Activated naive CD4-positive, alpha-beta T cell treated with anti-CD3 and anti-CD28 coated beads, Interleukin-2, amount 50 U/mL, for 16 hours (primary cell): ENCODE measurements around the gene TCERG1L.
"Not testable (repeated sequence)": the region's sequence is repeated elsewhere in the genome, so short reads cannot be mapped to it uniquely, and the experiment has no call there.

Experiments used
- DNase-seq: peaks from one replicate; pipeline ENCODE4 v3.0.0-alpha.2; 2020

The TCERG1L gene

GRCh38 chr10:131183546-131184045 lies 127.9 kb downstream of the TCERG1L start:
- no peak for DNase-seq

- DNase-seq: no peak
Measured at GRCh38 chr10:131181456-131181855, 130.1 kb downstream of the TCERG1L start.

- no peak for DNase-seq
Measured at GRCh38 chr10:131180740-131181415, 130.6 kb downstream of the TCERG1L start.

GRCh38 chr10:131180086-131180485 lies 131.4 kb downstream of the TCERG1L start:
- DNase-seq: no peak

- DNase-seq: no peak
Measured at GRCh38 chr10:131179361-131179760, 132.2 kb downstream of the TCERG1L start.

GRCh38 chr10:131178521-131179331 lies 132.8 kb downstream of the TCERG1L start:
- no peak for DNase-seq

- no peak for DNase-seq
Measured at GRCh38 chr10:131177431-131178327, 133.8 kb downstream of the TCERG1L start.

GRCh38 chr10:131176907-131177306 lies 134.6 kb downstream of the TCERG1L start:
- DNase-seq: no peak

- not testable (repeated sequence) for DNase-seq
Measured at GRCh38 chr10:131176324-131176723, 135.2 kb downstream of the TCERG1L start.

- no peak for DNase-seq
Measured at GRCh38 chr10:131175891-131176290, 135.6 kb downstream of the TCERG1L start.

- DNase-seq: no peak
Measured at GRCh38 chr10:131174651-131175540, 136.6 kb downstream of the TCERG1L start.

- DNase-seq: no peak
Measured at GRCh38 chr10:131174211-131174565, 137.3 kb downstream of the TCERG1L start.

- DNase-seq: no peak
Measured at GRCh38 chr10:131173484-131174210, 137.9 kb downstream of the TCERG1L start.

- no peak for DNase-seq
Measured at GRCh38 chr10:131172433-131172832, 139.1 kb downstream of the TCERG1L start.

- DNase-seq: no peak
Measured at GRCh38 chr10:131169146-131169545, 142.4 kb downstream of the TCERG1L start.

- DNase-seq: no peak
Measured at GRCh38 chr10:131168238-131168875, 143.2 kb downstream of the TCERG1L start.

GRCh38 chr10:131167036-131167860 lies 144.3 kb downstream of the TCERG1L start:
- no peak for DNase-seq

- DNase-seq: no peak
Measured at GRCh38 chr10:131166486-131166885, 145.0 kb downstream of the TCERG1L start.

GRCh38 chr10:131165092-131165491 lies 146.4 kb downstream of the TCERG1L start:
- DNase-seq: no peak
